GM19438 (cell line): ENCODE measurements around the gene KPNA6.
"Not testable (repeated sequence)": the region's sequence is repeated elsewhere in the genome, so short reads cannot be mapped to it uniquely, and the experiment has no call there.

Experiments
- ATAC-seq: cut with Tn5 transposase; IDR thresholded peaks from one replicate; pipeline ENCODE4 v1.9.1; 2021; ENCODE audit warnings: low read depth; ENCODE audit not compliant: unreplicated experiment

Gene KPNA6

GRCh38 chr1:32100359-32100758 lies 7.5 kb upstream of the KPNA6 start:
- ATAC-seq, result no peak

DNA sequence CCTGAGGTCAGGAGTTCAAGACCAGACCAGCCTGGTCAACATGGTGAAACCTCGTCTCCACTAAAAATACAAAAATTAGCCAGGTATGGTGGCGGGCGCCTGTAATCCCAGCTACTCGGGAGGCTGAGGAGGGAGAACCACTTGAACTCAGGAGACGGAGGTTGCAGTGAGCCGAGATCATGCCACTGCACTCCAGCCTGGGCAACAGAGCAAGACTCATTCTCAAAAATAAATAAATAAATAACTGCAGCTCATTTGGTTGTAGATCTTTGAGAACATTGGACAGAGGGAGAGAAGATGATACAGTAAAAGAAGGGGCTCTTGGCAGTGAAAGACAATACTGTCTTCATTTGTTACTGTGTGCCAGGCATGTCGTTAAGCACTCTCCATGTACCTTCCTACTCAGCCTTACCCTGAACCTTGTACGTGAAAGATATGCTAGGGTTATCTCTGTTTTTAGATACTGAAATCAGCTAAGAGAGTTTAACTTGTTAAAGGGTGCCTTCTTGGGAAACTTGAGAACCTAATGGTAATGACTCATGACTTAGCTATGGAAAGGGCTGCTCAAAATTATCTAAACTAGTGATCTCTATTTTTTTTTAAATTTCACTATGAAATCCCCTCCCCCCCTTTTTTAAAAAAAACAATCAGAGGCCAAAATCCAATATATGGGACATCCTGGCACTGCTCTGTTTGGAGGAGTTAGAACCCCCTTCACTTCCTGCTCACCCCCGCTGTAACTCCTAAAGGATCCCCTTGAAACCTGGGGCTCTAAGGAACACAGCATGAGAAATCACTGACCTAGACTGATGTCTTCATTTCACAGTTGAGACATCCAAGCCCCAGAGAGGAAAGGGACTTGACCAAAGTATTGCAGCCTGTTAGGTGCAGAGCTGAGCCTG lies 6.8 kb upstream of the KPNA6 start:
- no peak for ATAC-seq

- ATAC-seq, result no peak
Measured at GRCh38 chr1:32104127-32104526, 3.7 kb upstream of the KPNA6 start.

GRCh38 chr1:32105338-32105737 lies 2.5 kb upstream of the KPNA6 start:
- ATAC-seq, result no peak

DNA sequence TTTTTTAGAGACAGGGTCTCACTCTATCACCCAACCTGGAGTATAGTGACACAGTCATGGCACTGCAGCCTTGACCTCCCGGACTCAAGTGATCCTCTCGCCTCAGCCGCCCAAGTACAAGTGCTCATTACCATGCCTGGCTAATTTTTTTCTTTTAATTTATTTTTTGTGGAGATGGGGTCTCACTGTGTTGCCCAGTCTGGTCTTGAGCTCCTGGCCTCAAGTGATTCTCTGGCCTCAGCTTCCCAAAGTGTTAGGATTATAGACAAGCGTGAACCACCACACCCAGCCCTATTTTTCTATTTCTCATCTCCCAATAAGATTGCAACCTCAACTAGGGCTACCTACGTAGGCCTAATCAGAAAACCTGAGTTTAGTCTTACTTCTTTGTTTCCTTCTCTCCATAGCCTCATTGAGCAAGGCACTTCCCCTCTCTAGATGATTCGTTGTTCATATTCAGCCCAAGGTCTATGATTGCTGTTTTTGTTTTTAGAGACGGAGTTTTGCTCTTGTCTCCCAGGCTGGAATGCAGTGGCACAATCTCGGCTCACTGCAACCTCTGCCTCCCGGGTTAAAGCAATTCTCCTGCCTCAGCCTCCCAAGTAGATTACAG lies 1.1 kb upstream of the KPNA6 start:
- no peak for ATAC-seq

- ATAC-seq, result no peak
Measured at GRCh38 chr1:32111040-32111623, 3.3 kb downstream of the KPNA6 start.

GRCh38 chr1:32111789-32112188 lies 3.9 kb downstream of the KPNA6 start:
- ATAC-seq, result no peak

DNA sequence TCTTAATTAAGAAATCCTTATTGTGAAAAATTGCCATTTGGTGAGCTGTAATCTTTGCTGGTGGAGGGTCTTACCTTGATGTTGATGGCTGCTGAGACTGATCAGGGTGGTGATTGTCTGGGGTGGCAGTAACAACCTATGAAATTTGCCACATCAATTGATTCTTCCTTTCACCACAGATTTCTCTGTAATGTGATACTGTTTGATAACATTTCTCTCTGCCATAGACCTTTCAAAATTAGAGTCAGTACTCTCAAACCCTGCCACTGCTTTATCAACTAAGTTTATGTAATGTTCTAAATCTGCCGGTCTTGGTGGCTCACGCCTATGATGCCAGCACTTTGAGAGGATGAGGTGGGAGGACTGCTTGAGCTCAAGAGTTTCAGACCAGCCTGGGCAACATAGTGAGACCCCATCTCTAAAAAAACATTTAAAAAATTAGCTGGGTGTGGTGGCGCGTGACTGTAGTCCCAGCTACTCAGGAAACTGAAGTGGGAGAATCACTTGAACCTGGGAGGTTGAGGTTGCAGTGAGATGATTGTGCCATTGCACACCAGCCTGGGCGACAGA lies 5.0 kb downstream of the KPNA6 start:
- ATAC-seq, result no peak

- not testable (repeated sequence) for ATAC-seq
Measured at GRCh38 chr1:32113436-32113835, 5.6 kb downstream of the KPNA6 start.

- ATAC-seq, result no peak
Measured at GRCh38 chr1:32114420-32114819, 6.6 kb downstream of the KPNA6 start.

GRCh38 chr1:32115496-32115895 lies 7.6 kb downstream of the KPNA6 start:
- no peak for ATAC-seq

DNA sequence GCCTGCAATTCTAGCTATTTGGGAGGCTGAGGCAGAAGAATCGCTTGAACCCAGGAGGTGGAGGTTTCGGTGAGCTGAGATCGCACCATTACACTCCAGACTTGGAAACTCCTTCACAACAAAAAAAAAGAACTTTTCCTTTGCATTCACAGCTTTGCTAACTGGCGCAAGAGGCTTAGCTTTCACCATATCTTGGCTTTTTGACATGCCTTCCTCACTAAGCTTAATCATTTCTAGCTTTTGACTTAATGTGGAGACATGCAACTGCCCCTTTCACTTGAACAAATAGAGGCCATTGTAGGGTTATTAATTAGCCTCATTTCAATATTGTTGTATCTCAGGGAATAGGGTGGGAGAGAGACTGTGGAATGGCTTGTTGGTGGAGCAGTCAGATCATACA lies 8.7 kb downstream of the KPNA6 start:
- no peak for ATAC-seq

- no peak for ATAC-seq
Measured at GRCh38 chr1:32122151-32122550, 14.3 kb downstream of the KPNA6 start.

DNA sequence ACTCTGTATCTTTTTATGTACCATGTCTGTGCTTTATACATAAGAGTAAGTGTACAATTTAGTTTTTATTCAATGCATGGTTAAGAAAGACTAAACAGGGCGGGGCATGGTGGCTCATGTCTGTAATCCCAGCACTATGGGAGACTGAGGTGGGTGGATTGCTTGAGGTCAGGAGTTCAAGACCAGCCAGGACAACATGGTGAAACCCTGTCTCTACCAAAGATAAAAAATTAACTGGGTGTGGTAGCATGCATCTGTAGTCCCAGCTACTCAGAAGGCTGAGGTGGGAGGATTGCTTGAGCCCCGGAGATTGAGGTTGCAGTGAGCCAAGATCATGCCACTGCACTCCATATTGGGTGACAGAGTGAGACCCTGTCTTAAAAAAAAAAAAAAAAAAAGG lies 15.5 kb downstream of the KPNA6 start:
- not testable (repeated sequence) for ATAC-seq

- no peak for ATAC-seq
Measured at GRCh38 chr1:32125313-32125712, 17.5 kb downstream of the KPNA6 start.

DNA sequence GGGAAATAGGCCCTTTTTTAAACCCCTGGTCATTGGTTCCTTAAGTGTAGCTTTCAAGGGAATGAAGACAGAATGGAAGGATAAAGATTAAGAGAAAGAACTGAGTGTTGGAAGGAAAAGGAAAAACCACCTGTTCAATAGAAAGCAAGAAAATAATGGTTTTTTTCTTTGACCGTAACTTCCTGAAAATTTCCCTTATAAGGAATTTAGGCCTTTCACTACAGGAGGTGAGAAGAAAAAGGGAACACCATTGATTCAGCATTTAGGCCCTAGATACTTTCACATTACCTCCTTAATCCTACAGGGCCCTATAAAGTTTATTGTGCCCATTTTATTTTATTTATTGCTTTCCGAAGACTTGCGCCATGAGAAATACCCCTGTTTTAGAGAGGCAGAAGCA lies 18.9 kb downstream of the KPNA6 start:
- no peak for ATAC-seq

DNA sequence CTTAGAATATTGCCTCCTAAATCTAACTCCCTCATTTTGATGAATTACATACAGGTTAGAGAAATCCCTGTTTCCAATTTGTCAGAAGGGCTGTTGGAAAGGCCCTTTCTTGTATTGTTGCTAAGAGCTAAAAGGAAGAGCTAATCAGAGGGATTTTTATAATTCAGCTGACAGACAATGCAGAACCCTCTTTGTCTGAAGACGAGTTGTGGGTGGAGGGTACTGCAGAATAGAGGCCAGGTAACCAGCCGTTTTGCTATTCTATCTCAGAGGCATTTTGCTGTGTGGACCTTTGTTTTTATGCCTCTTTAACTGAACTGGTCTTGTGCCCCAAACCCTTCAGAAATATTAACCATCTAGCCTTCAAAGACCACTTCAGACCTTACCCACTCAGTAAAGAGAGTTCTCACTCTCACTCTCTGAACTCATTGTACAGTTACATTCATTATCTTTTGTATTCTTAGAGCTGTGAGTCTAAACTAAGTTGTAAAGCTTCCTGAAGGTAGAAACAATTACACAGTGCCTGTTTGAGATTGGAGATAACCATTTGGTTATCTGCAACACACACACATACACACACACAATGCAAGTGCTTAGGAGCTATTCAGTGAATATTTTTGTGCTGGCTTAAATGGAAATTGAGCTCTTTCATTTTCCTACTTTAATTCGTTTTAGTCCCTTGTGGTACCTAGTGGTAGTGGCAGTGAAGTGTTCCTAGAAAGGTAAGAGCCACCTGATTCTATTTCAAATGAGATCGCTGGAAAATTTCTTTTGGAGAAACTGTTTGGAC lies 19.7 kb downstream of the KPNA6 start:
- ATAC-seq, result no peak

GRCh38 chr1:32128479-32128878 lies 20.6 kb downstream of the KPNA6 start:
- ATAC-seq, result no peak

DNA sequence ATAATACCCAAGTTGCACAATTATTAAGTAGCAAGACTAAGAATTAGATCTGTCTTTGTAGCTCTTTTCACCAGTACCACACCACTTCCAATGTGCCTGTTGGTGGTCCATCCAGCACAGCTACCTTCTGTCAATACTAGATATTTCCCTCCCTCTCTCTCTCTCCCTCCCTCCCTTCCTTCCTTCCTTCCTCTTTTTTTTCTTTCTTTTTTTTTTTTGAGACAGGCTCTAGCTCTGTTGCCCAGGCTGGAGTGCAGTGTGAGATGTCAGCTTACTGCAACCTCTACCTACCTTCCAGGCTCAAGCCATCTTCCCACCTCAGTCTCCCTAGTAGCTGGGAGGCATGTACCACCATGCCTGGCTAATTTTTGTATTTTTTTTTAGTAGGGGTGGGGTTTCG lies 21.1 kb downstream of the KPNA6 start:
- no peak for ATAC-seq

GRCh38 chr1:32133950-32134280 lies 26.1 kb downstream of the KPNA6 start:
- not testable (repeated sequence) for ATAC-seq

- no peak for ATAC-seq
Measured at GRCh38 chr1:32137111-32137510, 29.3 kb downstream of the KPNA6 start.
